C4-2B (cell line): ENCODE measurements around the gene CDH23.

ENCODE experiments used
- H3K27ac ChIP-seq: fragments of 450-650 bp; 2 replicates; pipeline ENCODE4 v1.5.1; 2017
- CTCF ChIP-seq: fragments of 450-650 bp; conservative IDR thresholded peaks from 2 replicates; pipeline ENCODE4 v1.5.1; 2017; ENCODE audit warnings: mild to moderate bottlenecking
- ZFX ChIP-seq: fragments of 450-650 bp; IDR thresholded peaks from 2 replicates; pipeline ENCODE4 v1.6.1; 2017

The CDH23 gene

GRCh38 chr10:71475243-71475871, 78.6 kb downstream of the CDH23 start:
- H3K27ac ChIP-seq: no peak overlapping the region
- TF ChIP-seq CTCF (no peak), ZFX (no peak)

- H3K27ac ChIP-seq: no peak overlapping the region
These were observed 79.7 kb downstream of the CDH23 start for GRCh38 chr10:71476228-71477011.

GRCh38 chr10:71478173-71478572, 81.5 kb downstream of the CDH23 start:
- TF ChIP-seq ZFX (no peak), CTCF (no peak)
- H3K27ac ChIP-seq: no peak overlapping the region

More at GRCh38 chr10:71476228-71477011, 79.7 kb downstream of the CDH23 start:
- TF ChIP-seq CTCF (no peak), ZFX (no peak)

GRCh38 chr10:71478813-71479365, 82.2 kb downstream of the CDH23 start:
- H3K27ac ChIP-seq: no peak overlapping the region
- TF ChIP-seq CTCF (no peak), ZFX (no peak)

GRCh38 chr10:71479831-71480230, 83.1 kb downstream of the CDH23 start:
- TF ChIP-seq ZFX: no peak
- H3K27ac ChIP-seq: no peak overlapping the region

- TF ChIP-seq CTCF (no peak), ZFX (no peak)
- H3K27ac ChIP-seq: no peak overlapping the region
These were observed 83.9 kb downstream of the CDH23 start for GRCh38 chr10:71480662-71481061.

- TF ChIP-seq ZFX: no peak
- no peak for TF ChIP-seq CTCF
- no peak overlapping the region for H3K27ac ChIP-seq
These were observed 85.2 kb downstream of the CDH23 start for GRCh38 chr10:71481746-71482410.
